Gastrocnemius medialis (tissue), 4 donors: Measurements from ENCODE around the gene KCNAB2. TPM values are rescaled to one million over a fixed set of nuclear protein-coding genes. Genes with fewer than 3 reads are reported as not detected.

Source experiments
- ATAC-seq, 2 donors: fragments of 150-250 bp; one replicate each; pipeline ENCODE4 v1.9.1; 2016
- DNase-seq, 2 donors: peaks; one replicate each; pipeline ENCODE4 v3.0.0-alpha.2; 2019
- H3K27ac ChIP-seq, 4 donors: fragments of 200-600 bp; sonication (generic); 1 replicate in 1 of 4; 2 replicates in 3 of 4; pipeline ENCODE4 v1.5.1; 2016 to 2018; ENCODE audit warnings: mild to moderate bottlenecking in 2 of 4, moderate library complexity in 1 of 4
- H3K27me3 ChIP-seq, 3 donors: fragments of 200-600 bp; sonication (generic) in 2 of 3; 1 replicate in 1 of 3; 2 replicates in 2 of 3; pipeline versions ENCODE4 v1.5.1 to v1.6.0; 2016 to 2019; ENCODE audit warnings: mild to moderate bottlenecking in 1 of 3, moderate library complexity in 1 of 3
- H3K36me3 ChIP-seq, 2 donors: fragments of 200-600 bp; sonication (generic) in 1 of 2; one replicate each; pipeline ENCODE4 v1.5.1; 2017 to 2018
- H3K4me1 ChIP-seq, 2 donors: fragments of 200-600 bp; sonication (generic) in 1 of 2; one replicate each; pipeline ENCODE4 v1.5.1; 2016 to 2017; ENCODE audit warnings: mild to moderate bottlenecking in 2 of 2
- H3K4me3 ChIP-seq, 4 donors: fragments of 200-600 bp; sonication (generic) in 3 of 4; 1 replicate in 1 of 4; 2 replicates in 3 of 4; pipeline ENCODE4 v1.5.1; 2016 to 2019; ENCODE audit warnings: mild to moderate bottlenecking in 2 of 4
- H3K9me3 ChIP-seq, 3 donors: fragments of 200-600 bp; sonication (generic) in 2 of 3; 1 replicate in 1 of 3; 2 replicates in 2 of 3; pipeline ENCODE4 v1.5.1; 2016 to 2019
- POLR2A ChIP-seq, 2 donors: fragments of 450-650 bp; IDR thresholded peaks; one replicate each; pipeline ENCODE4 v1.6.1; 2017; ENCODE audit warnings: antibody characterized with exemption in 2 of 2, mild to moderate bottlenecking in 2 of 2, moderate library complexity in 2 of 2
- in situ Hi-C, 4 donors: fragments of 200-750 bp; cut with MboI; loops; one replicate each; pipeline versions ENCODE4 v1.15.0 to v1.8.0; 2017; ENCODE audit warnings: low sequenced_read_pairs in 4 of 4
- intact Hi-C: fragments of 100-400 bp; cut with DNase I; formaldehyde crosslinking; loops from one replicate; pipeline ENCODE4 v1.15.1; 2023; ENCODE audit warnings: low total_unique reads
- total RNA-seq, 4 donors: library from RNA; depleted of rRNA; stranded (reverse); fragments of >200 nt; gene quantifications; one replicate each; pipeline versions ENCODE4 v1.1.0 to v1.2.3, GENCODE V29; 2016
- TF ChIP-seq, protein P1 (sequence below), 5 experiments: fragments of 450-650 bp in 3 of 5; fragments of 200-600 bp in 2 of 5; sonication (generic) in 2 of 5; IDR thresholded peaks in 4 of 5; conservative IDR thresholded peaks in 1 of 5; 1 replicate in 4 of 5; 2 replicates in 1 of 5; pipeline ENCODE4 v1.5.1; 2016 to 2019; ENCODE audit warnings: antibody characterized with exemption in 5 of 5, mild to moderate bottlenecking in 3 of 5, moderate library complexity in 3 of 5

Gene KCNAB2
- total RNA-seq, 4 donors from 2014 or later, result 2.8 to 7.8 (median 4.5) TPM

DNA sequence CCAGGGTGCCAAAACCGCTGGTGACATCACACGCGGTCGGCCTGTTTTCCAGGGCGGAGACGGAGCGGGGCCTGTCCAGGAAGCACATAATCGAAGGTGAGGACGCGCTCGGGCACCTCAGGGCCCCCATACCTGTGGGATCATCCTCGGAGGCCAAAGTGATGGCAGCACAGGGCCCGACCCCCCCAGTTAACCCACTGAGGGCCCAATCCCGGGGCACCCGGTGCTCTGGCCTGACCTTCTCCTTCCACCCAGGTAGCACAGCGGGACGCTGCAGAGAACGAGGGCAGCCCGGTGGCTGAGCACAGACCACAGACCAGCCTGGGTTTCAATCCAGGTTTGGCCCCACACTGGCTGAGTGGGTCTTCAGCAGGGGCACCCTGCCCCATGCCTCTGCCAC is 43.3 kb downstream of the KCNAB2 start:
- no peak for DNase-seq
- Histone ChIP-seq H3K36me3 (no peaks in the 10 kb centered on the region), H3K4me1 (no peaks in the 10 kb centered on the region), H3K4me3 (no peak overlapping the region), H3K9me3 (no peaks in the 10 kb centered on the region), H3K27ac (no peak overlapping the region), H3K27me3 (peaks cover 0 to 4% (median 0%) of the 10 kb centered on the region in 3 donors)
- in situ Hi-C loops (no loop called here), intact Hi-C loops (no loop called here)
- no peak for TF ChIP-seq POLR2A (IDR thresholded peaks at IDR 0.05)
- TF ChIP-seq, protein P1, sequence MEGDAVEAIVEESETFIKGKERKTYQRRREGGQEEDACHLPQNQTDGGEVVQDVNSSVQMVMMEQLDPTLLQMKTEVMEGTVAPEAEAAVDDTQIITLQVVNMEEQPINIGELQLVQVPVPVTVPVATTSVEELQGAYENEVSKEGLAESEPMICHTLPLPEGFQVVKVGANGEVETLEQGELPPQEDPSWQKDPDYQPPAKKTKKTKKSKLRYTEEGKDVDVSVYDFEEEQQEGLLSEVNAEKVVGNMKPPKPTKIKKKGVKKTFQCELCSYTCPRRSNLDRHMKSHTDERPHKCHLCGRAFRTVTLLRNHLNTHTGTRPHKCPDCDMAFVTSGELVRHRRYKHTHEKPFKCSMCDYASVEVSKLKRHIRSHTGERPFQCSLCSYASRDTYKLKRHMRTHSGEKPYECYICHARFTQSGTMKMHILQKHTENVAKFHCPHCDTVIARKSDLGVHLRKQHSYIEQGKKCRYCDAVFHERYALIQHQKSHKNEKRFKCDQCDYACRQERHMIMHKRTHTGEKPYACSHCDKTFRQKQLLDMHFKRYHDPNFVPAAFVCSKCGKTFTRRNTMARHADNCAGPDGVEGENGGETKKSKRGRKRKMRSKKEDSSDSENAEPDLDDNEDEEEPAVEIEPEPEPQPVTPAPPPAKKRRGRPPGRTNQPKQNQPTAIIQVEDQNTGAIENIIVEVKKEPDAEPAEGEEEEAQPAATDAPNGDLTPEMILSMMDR (IDR thresholded peaks at IDR 0.05 in 4 of 5, conservative IDR thresholded peaks at IDR 0.05 in 1 of 5), result no peak
- no peak for ATAC-seq

DNA sequence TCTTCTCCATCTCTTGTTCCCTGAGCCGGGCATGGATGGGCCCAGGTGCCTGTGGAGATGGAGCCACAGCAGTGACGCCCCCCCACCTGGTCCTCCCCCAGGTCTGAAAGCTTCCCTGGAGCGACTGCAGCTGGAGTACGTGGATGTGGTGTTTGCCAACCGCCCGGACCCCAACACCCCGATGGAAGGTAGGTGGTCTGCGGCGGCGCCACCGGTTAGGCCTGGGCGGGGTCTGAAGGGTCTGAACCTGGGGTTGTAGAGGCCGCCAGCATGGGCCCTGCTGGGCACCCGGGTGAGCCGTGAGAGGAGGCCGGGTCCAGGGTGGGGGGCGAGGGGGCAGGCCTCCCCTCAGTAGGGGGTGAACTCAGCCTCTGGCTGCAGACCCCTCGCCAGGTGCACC is 44.6 kb downstream of the KCNAB2 start:
- ATAC-seq (no peak), DNase-seq (no peak)
- H3K27ac ChIP-seq, result no peak overlapping the region
- H3K4me3 ChIP-seq, result no peak overlapping the region
- H3K36me3 ChIP-seq, result no peaks in the 10 kb centered on the region
- H3K9me3 ChIP-seq, result no peaks in the 10 kb centered on the region
- H3K27me3 ChIP-seq, result peaks cover 0 to 4% (median 0%) of the 10 kb centered on the region in 3 donors
- H3K4me1 ChIP-seq, result no peaks in the 10 kb centered on the region
- in situ Hi-C loops, result no loop called here
- no peak for TF ChIP-seq POLR2A (IDR thresholded peaks at IDR 0.05)
- TF ChIP-seq, protein P1 (IDR thresholded peaks at IDR 0.05 in 4 of 5, conservative IDR thresholded peaks at IDR 0.05 in 1 of 5), result no peak
- intact Hi-C loops, result no loop called here

DNA sequence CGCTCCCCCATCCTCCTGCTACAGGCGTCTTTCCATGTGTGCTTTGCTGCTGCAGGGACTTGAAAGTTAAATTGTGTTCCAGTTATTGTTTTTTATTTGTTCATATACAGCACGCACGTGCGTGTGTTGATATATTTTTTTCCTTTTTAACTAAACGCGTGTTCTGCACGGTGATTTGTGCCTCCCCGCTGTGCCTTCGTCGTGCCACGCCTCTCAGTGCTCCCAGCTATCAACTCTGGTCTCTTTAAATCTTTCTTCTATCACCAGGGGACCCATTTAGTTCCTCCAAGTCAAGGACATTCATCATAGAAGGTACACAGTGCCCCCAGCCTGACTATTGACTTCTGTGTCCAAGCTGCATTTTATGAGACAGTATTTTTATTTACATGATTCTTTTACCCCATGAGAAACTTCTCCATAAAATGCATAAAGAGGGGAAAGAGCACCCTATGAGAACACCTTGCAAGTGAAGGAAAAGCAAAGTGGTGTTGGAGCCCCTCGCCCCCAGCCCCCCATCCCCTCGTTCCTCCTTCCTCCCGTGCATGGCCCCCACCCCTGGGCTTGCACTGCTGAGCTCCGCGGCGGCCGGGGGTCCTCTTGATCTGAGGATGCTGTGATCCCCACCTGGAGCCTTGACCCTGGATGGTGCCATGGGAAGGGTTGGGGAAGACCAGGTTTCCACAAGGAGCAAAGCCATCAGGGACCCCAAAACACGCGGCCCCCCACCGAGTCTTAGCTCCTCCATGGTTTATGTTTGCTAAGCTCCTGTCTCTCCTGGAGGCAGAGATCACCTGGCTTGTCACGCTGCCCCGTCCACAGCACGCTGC is 45.5 kb downstream of the KCNAB2 start:
- no peak for TF ChIP-seq POLR2A (IDR thresholded peaks at IDR 0.05)
- in situ Hi-C loops, result no loop called here
- intact Hi-C loops, result no loop called here
- Histone ChIP-seq H3K27ac (no peak overlapping the region), H3K36me3 (no peaks in the 10 kb centered on the region), H3K27me3 (peaks cover 0 to 2% (median 0%) of the 10 kb centered on the region in 3 donors), H3K4me3 (no peak overlapping the region), H3K9me3 (no peaks in the 10 kb centered on the region), H3K4me1 (no peaks in the 10 kb centered on the region)
- ATAC-seq, result no peak
- no peak for DNase-seq

DNA sequence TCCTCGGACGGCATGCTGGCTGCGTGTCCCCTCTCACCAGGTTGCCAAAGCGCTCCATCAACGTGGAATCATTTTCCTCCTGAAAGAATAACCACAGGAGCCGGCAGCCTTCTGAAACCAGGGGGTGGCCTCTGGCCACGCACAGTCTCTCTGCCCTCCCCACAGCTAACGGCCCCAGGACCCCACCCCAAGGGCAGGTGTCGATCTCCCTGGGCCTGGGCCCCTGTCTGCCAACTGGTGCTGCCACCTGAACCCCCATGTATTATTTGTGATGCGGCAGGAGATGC is 46.1 kb downstream of the KCNAB2 start:
- intact Hi-C loops (no loop called here), in situ Hi-C loops (no loop called here)
- ATAC-seq (no peak), DNase-seq (no peak)
- no peaks in the 10 kb centered on the region for H3K9me3 ChIP-seq
- no peak overlapping the region for H3K27ac ChIP-seq
- no peak overlapping the region for H3K4me3 ChIP-seq
- no peak for TF ChIP-seq POLR2A (IDR thresholded peaks at IDR 0.05)
- TF ChIP-seq, protein P1 (IDR thresholded peaks at IDR 0.05 in 4 of 5, conservative IDR thresholded peaks at IDR 0.05 in 1 of 5), result no peak
- H3K27me3 ChIP-seq, result no peaks in the 10 kb centered on the region
- H3K36me3 ChIP-seq, result no peaks in the 10 kb centered on the region
- no peaks in the 10 kb centered on the region for H3K4me1 ChIP-seq

DNA sequence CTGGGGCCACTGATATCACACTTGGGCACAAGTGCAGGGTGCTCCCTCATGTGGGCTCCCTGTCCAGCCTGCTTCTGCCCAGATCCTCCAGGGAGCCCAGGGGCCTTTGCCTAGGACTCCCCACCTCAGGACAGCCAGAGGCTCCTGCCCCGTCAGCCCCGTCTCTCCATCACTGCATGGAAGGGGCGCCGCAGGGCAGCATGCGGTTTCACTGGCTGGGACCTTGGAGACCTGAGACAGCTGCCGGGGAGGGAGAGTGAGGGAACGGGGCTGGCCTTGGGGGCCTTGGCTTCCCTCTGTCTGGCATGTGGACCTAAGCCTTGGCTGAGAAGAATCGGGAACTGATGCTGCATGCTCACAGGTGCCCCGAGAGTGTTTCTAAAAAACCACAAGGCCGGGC is 46.5 kb downstream of the KCNAB2 start:
- H3K9me3 ChIP-seq, result no peaks in the 10 kb centered on the region
- H3K36me3 ChIP-seq, result no peaks in the 10 kb centered on the region
- no peak overlapping the region for H3K4me3 ChIP-seq
- ATAC-seq, result no peak
- no peaks in the 10 kb centered on the region for H3K4me1 ChIP-seq
- TF ChIP-seq, protein P1 (IDR thresholded peaks at IDR 0.05 in 4 of 5, conservative IDR thresholded peaks at IDR 0.05 in 1 of 5), result no peak
- no peak for TF ChIP-seq POLR2A (IDR thresholded peaks at IDR 0.05)
- DNase-seq, result no peak
- no peak overlapping the region for H3K27ac ChIP-seq
- intact Hi-C loops (no loop called here), in situ Hi-C loops (no loop called here)
- no peaks in the 10 kb centered on the region for H3K27me3 ChIP-seq
